Activated T-cell treated with anti-CD3 and anti-CD28 coated beads, Interleukin-2, amount 50 U/mL, for 24 hours (primary cell): Measurements from ENCODE around the gene MTCH2.
"Not testable (repeated sequence)": the region's sequence is repeated elsewhere in the genome, so short reads cannot be mapped to it uniquely, and the experiment has no call there.

ENCODE experiments used
- DNase-seq: peaks from one replicate; pipeline ENCODE4 v3.0.0-alpha.2; 2020
- H3K27ac Mint-ChIP-seq: 2 replicates; pipeline ENCODE4 v1.8.0; 2020; ENCODE audit warnings: mild to moderate bottlenecking, mixed read lengths
- H3K27me3 Mint-ChIP-seq: 2 replicates; pipeline ENCODE4 v1.8.0; 2020; ENCODE audit warnings: mixed read lengths
- H3K36me3 Mint-ChIP-seq: 2 replicates; pipeline ENCODE4 v1.8.0; 2020; ENCODE audit warnings: low read depth, mixed read lengths
- H3K4me1 Mint-ChIP-seq: 2 replicates; pipeline ENCODE4 v1.8.0; 2020; ENCODE audit warnings: low read depth, mixed read lengths
- H3K4me3 Mint-ChIP-seq: 2 replicates; pipeline ENCODE4 v1.8.0; 2020; ENCODE audit warnings: mild to moderate bottlenecking, moderate library complexity, mixed read lengths
- H3K9me3 Mint-ChIP-seq: 2 replicates; pipeline ENCODE4 v1.8.0; 2020; ENCODE audit warnings: mixed read lengths

Gene MTCH2

GRCh38 chr11:47642099-47642855, at the start of gene MTCH2:
MTCH2 (minus strand) TSS chr11:47642559; CDS start chr11:47642465, 94 bp downstream.
- Mint-ChIP-seq H3K27ac (peak within 1 kb of the TSS; percentile 97), H3K4me1 (peaks cover 27% of the 10 kb centered on the region), H3K9me3 (no peaks in the 10 kb centered on the region)

GRCh38 chr11:47691979-47692378, 49.6 kb upstream of the MTCH2 start:
- Mint-ChIP-seq H3K4me3 (no peak overlapping the region), H3K9me3 (no peaks in the 10 kb centered on the region), H3K36me3 (no peaks in the 10 kb centered on the region), H3K27ac (no peak overlapping the region), H3K4me1 (peaks cover 4% of the 10 kb centered on the region), H3K27me3 (no peaks in the 10 kb centered on the region)
- DNase-seq = no peak

More at GRCh38 chr11:47642099-47642855, at the start of gene MTCH2:
- H3K27me3 Mint-ChIP-seq = no peaks in the 10 kb centered on the region
- peak within 1 kb of the TSS; percentile 95 for H3K4me3 Mint-ChIP-seq
- peak; percentile 98 for DNase-seq
- peaks cover 41% of the 10 kb centered on the region for H3K36me3 Mint-ChIP-seq

GRCh38 chr11:47689480-47689879, 47.1 kb upstream of the MTCH2 start:
- Mint-ChIP-seq H3K27ac (no peak overlapping the region), H3K9me3 (no peaks in the 10 kb centered on the region), H3K27me3 (no peaks in the 10 kb centered on the region), H3K4me3 (no peak overlapping the region), H3K4me1 (peaks cover 4% of the 10 kb centered on the region), H3K36me3 (no peaks in the 10 kb centered on the region)
- DNase-seq = no peak

DNA sequence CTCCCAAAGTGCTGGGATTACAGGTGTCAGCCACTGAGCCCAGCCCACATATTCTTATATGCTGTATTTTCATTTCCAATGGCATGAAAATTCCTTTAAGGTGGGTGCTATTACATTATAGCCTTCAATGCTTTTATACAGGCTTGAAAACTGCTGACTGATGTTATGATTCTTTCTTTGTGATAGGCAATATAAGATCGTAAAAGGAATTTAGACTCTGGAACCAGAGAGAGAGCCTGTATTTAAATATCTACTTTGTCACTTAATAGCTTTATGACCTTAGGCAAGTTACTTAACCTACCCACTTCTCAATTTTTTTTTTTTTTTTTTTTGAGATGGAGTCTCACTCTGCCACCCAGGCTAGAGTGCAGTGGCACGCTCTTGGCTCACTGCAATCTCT, 46.6 kb upstream of the MTCH2 start:
- Mint-ChIP-seq H3K4me3 (no peak overlapping the region), H3K27me3 (no peaks in the 10 kb centered on the region), H3K4me1 (peaks cover 4% of the 10 kb centered on the region), H3K9me3 (no peaks in the 10 kb centered on the region), H3K27ac (no peak overlapping the region), H3K36me3 (no peaks in the 10 kb centered on the region)
- DNase-seq = no peak

DNA sequence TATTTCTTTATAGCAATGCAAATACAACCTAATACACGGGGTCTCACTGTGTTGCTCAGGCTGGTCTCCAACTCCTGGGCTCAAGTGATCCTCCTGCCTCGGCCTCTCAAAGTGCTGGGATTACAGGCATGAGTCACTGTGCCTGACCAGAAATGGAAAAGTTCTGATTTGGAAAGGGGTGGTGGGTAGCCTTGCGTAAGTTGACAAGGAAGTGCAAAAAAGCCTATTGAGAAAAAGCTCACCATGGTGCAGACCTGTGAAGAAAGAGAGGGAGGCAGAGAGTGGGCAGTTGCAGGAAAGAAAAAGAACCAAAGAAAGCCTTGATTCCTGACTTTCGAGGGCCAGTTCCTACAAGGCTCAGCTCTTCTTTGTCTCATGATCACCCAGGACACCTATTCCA, 45.8 kb upstream of the MTCH2 start:
- Mint-ChIP-seq H3K27me3 (no peaks in the 10 kb centered on the region), H3K4me1 (peaks cover 4% of the 10 kb centered on the region), H3K4me3 (no peak overlapping the region), H3K36me3 (no peaks in the 10 kb centered on the region), H3K27ac (no peak overlapping the region), H3K9me3 (no peaks in the 10 kb centered on the region)
- DNase-seq = no peak

- H3K36me3 Mint-ChIP-seq, H3K9me3 Mint-ChIP-seq, DNase-seq, H3K4me1 Mint-ChIP-seq, H3K4me3 Mint-ChIP-seq, H3K27ac Mint-ChIP-seq, H3K27me3 Mint-ChIP-seq: not testable (repeated sequence)
Observed at GRCh38 chr11:47686704-47687103, 44.3 kb upstream of the MTCH2 start.

- Mint-ChIP-seq H3K4me3 (no peak overlapping the region), H3K27me3 (no peaks in the 10 kb centered on the region), H3K27ac (no peak overlapping the region), H3K36me3 (no peaks in the 10 kb centered on the region), H3K9me3 (no peaks in the 10 kb centered on the region), H3K4me1 (no peaks in the 10 kb centered on the region)
- no peak for DNase-seq
Observed at GRCh38 chr11:47686151-47686550, 43.8 kb upstream of the MTCH2 start.

- DNase-seq = no peak
- no peaks in the 10 kb centered on the region for H3K27me3 Mint-ChIP-seq
- H3K36me3 Mint-ChIP-seq = no peaks in the 10 kb centered on the region
- no peak overlapping the region for H3K4me3 Mint-ChIP-seq
- no peaks in the 10 kb centered on the region for H3K4me1 Mint-ChIP-seq
- H3K27ac Mint-ChIP-seq = no peak overlapping the region
- H3K9me3 Mint-ChIP-seq = no peaks in the 10 kb centered on the region
Observed at GRCh38 chr11:47675851-47676250, 33.5 kb upstream of the MTCH2 start.

DNA sequence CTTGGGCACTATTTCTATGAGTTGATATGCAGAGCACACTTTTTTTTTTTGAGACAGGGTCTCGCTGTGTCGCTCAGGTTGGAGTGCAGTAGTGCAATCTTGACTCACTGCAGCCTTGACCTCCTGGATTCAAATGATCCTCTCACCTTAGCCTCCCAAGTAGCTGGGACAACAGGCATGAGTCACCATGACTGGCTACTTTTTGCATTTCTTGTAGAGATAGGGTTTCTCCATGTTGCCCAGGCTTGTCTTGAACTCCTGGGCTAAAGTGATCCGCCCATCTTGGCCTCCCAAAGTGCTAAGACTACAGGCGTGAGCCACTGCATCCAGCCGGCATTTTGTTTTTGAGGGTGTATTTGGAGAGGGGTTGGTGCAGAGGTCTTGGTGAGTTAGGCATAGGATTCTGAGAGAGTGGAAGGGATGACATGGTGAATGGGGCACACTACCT, 29.9 kb upstream of the MTCH2 start:
- no peaks in the 10 kb centered on the region for H3K27me3 Mint-ChIP-seq
- no peak overlapping the region for H3K27ac Mint-ChIP-seq
- DNase-seq = no peak
- no peaks in the 10 kb centered on the region for H3K9me3 Mint-ChIP-seq
- H3K4me1 Mint-ChIP-seq = peaks cover 4% of the 10 kb centered on the region
- no peak overlapping the region for H3K4me3 Mint-ChIP-seq
- no peaks in the 10 kb centered on the region for H3K36me3 Mint-ChIP-seq

GRCh38 chr11:47669856-47670255, 27.5 kb upstream of the MTCH2 start:
- Mint-ChIP-seq H3K4me3 (no peak overlapping the region), H3K27ac (no peak overlapping the region), H3K27me3 (no peaks in the 10 kb centered on the region), H3K4me1 (peaks cover 10% of the 10 kb centered on the region), H3K9me3 (no peaks in the 10 kb centered on the region), H3K36me3 (no peaks in the 10 kb centered on the region)
- DNase-seq = no peak

- Mint-ChIP-seq H3K27ac (no peak overlapping the region), H3K36me3 (no peaks in the 10 kb centered on the region), H3K4me1 (peaks cover 20% of the 10 kb centered on the region), H3K4me3 (no peak overlapping the region), H3K9me3 (no peaks in the 10 kb centered on the region), H3K27me3 (no peaks in the 10 kb centered on the region)
- no peak for DNase-seq
Observed at GRCh38 chr11:47668665-47669064, 26.3 kb upstream of the MTCH2 start.

GRCh38 chr11:47667555-47667954, 25.2 kb upstream of the MTCH2 start:
- Mint-ChIP-seq H3K9me3 (no peaks in the 10 kb centered on the region), H3K36me3 (no peaks in the 10 kb centered on the region)

DNA sequence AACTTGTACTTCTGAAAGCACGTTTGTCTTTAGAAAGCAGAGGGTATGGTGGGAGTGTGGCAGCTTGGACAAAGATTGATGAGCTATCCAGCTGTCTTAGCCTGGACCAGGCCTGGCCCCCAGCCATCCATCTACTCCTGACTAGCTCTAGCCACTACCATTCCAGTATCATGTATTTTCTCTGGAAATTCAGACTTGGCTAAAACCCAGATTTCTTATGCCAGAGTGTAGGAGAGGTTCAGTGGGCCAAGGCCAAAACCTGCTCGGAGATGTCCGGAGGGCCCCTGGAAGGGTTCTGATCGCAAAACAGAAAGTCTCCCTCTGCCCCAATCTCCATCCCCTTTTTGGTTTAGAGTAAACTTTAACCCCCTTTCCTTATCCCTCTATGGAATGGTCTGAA, 24.8 kb upstream of the MTCH2 start:
- H3K27ac Mint-ChIP-seq = no peak overlapping the region
- peaks cover 28% of the 10 kb centered on the region for H3K4me1 Mint-ChIP-seq
- no peak for DNase-seq
- no peak overlapping the region for H3K4me3 Mint-ChIP-seq
- no peaks in the 10 kb centered on the region for H3K27me3 Mint-ChIP-seq
- H3K9me3 Mint-ChIP-seq = no peaks in the 10 kb centered on the region
- H3K36me3 Mint-ChIP-seq = no peaks in the 10 kb centered on the region

More at GRCh38 chr11:47667555-47667954, 25.2 kb upstream of the MTCH2 start:
- DNase-seq = no peak
- no peaks in the 10 kb centered on the region for H3K27me3 Mint-ChIP-seq
- peaks cover 28% of the 10 kb centered on the region for H3K4me1 Mint-ChIP-seq
- H3K27ac Mint-ChIP-seq = no peak overlapping the region
- H3K4me3 Mint-ChIP-seq = no peak overlapping the region

DNA sequence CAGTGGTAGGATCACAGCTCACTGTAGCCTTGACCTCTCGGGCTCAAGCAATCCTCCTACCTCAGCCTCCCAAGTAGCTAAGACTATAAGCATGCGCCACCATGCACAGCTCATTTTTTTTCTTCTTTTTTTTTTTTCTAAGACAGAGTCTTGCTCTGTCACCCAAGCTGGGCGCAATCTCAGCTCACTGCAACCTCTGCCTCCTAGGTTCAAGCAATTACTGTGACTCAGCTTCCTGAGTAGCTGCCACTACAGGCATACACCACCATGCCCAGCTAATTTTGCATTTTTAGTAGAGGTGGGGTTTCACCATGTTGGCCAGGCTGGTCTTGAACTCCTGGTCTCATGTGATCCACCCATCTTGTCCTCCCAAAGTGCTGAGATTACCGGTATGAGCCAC, 22.6 kb upstream of the MTCH2 start:
- not testable (repeated sequence) for H3K27me3 Mint-ChIP-seq, H3K9me3 Mint-ChIP-seq, H3K4me3 Mint-ChIP-seq, H3K36me3 Mint-ChIP-seq, DNase-seq
- Mint-ChIP-seq H3K27ac (peak overlapping the region; percentile 40), H3K4me1 (peaks cover 28% of the 10 kb centered on the region)

DNA sequence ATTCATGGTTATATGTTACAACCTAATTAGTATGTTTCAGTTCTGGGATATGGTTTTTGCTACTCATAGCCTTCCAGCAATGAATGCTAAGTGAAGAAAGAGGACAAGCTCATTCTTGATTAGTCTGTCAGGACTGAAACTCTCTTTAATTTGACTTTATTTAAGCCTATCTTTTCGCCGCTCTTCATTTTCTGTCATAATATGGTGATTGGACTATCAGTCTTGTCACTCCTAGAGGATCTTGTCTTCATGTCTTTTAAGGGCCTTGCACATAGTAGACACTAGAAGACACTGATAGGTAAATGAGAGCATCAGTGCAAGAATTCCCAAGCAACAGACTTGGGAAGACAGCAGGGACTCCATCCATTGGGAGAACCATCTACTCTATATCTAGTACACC, 18.9 kb upstream of the MTCH2 start:
- Mint-ChIP-seq H3K27ac (no peak overlapping the region), H3K36me3 (no peaks in the 10 kb centered on the region), H3K9me3 (no peaks in the 10 kb centered on the region), H3K4me1 (peaks cover 21% of the 10 kb centered on the region), H3K4me3 (no peak overlapping the region), H3K27me3 (peaks cover 2% of the 10 kb centered on the region)
- no peak for DNase-seq
